Peyer's patch (tissue), 4 donors: ENCODE measurements around the gene CELF3. TPM values are rescaled to one million over a fixed set of nuclear protein-coding genes. Genes with fewer than 3 reads are reported as not detected.

Experiments used
- DNase-seq, 3 donors: peaks; one replicate each; pipeline ENCODE4 v3.0.0-alpha.2; 2017 to 2019
- H3K27ac ChIP-seq, 4 donors: fragments of 200-600 bp; sonication (generic); one replicate each; pipeline ENCODE4 v1.5.1; 2016 to 2019
- H3K27me3 ChIP-seq, 2 donors: fragments of 200-600 bp; sonication (generic); one replicate each; pipeline ENCODE4 v1.5.1; 2019
- H3K36me3 ChIP-seq, 3 donors: fragments of 200-600 bp; sonication (generic); one replicate each; pipeline ENCODE4 v1.5.1; 2016 to 2019
- H3K4me1 ChIP-seq, 4 donors: fragments of 200-600 bp; sonication (generic); one replicate each; pipeline ENCODE4 v1.5.1; 2016 to 2019
- H3K4me3 ChIP-seq, 4 donors: fragments of 200-600 bp; sonication (generic); 1 replicate in 3 of 4; 2 replicates in 1 of 4; pipeline ENCODE4 v1.5.1; 2016 to 2019; ENCODE audit warnings: mild to moderate bottlenecking in 1 of 4
- H3K9me3 ChIP-seq, 4 donors: fragments of 200-600 bp; sonication (generic); one replicate each; pipeline ENCODE4 v1.5.1; 2016 to 2019; ENCODE audit warnings: mild to moderate bottlenecking in 1 of 4
- CTCF ChIP-seq, 6 experiments: fragments of 450-650 bp in 4 of 6; fragments of 200-600 bp in 2 of 6; sonication (generic) in 1 of 6; IDR thresholded peaks; one replicate each; pipeline ENCODE4 v1.5.1; 2017 to 2019; ENCODE audit warnings: antibody characterized with exemption in 6 of 6, mild to moderate bottlenecking in 3 of 6, moderate library complexity in 1 of 6
- POLR2A ChIP-seq, 2 donors: fragments of 450-650 bp; IDR thresholded peaks; one replicate each; pipeline ENCODE4 v1.5.1; 2017; ENCODE audit warnings: antibody characterized with exemption in 2 of 2, mild to moderate bottlenecking in 2 of 2, moderate library complexity in 2 of 2
- small RNA-seq, 2 donors: library from RNA; depleted of rRNA; stranded (forward); fragments of <200 nt; gene quantifications; one replicate each; pipeline ENCODE3, GENCODE V24; 2016
- total RNA-seq, 4 donors: library from RNA; depleted of rRNA; stranded (reverse); fragments of >200 nt; gene quantifications; one replicate each; pipeline ENCODE4 v1.1.0, GENCODE V29; 2016

Gene CELF3
- total RNA-seq, 4 donors from 2014 or later = 2.5 to 7.7 (median 6.1) TPM

- Histone ChIP-seq H3K4me3 (no peak overlapping the region), H3K9me3 (no peaks in the 10 kb centered on the region), H3K4me1 (no peaks in the 10 kb centered on the region), H3K27ac (no peak overlapping the region), H3K27me3 (no peaks in the 10 kb centered on the region), H3K36me3 (peaks cover 0 to 11% (median 0%) of the 10 kb centered on the region in 3 donors)
- no peak for DNase-seq
- no peak for TF ChIP-seq POLR2A (IDR thresholded peaks at IDR 0.05)
- no peak for TF ChIP-seq CTCF (IDR thresholded peaks at IDR 0.05)
Observed at GRCh38 chr1:151653397-151653796, 63.2 kb downstream of the CELF3 start.

Small RNA genes lying within 50 kb of the gene (small RNA-seq; reads per million reads assigned to genes)
- 0 reads per million in 2 donors for gene RNU6-662P

Other genes starting within 250 kb of the CELF3 start
- gene CGN, start 205.4 kb downstream of the CELF3 start, total RNA-seq = 100 to 1,000 TPM in 3 of 4 donors, 10 to 100 TPM in 1; 34.7 to 180 (median 160) TPM
- 10 to 100 TPM; 12.4 to 23.4 (median 19.3) TPM for gene TUFT1, start 176.5 kb downstream of the CELF3 start, total RNA-seq
- gene SNX27, start 104.8 kb downstream of the CELF3 start, total RNA-seq = 10 to 100 TPM; 24.0 to 50.3 (median 35.1) TPM
- not detected for gene RIIAD1, start 4.7 kb upstream of the CELF3 start, total RNA-seq
- gene MRPL9, start 46.7 kb upstream of the CELF3 start, total RNA-seq = 10 to 100 TPM; 31.3 to 92.4 (median 40.1) TPM
- 1 to 10 TPM; 1.2 to 5.0 (median 3.6) TPM for gene TDRKH, start 73.7 kb upstream of the CELF3 start, total RNA-seq
- 1 to 10 TPM in 3 of 4 donors, not detected in 1; 1.0 to 1.3 (median 1.1) TPM for gene LINGO4, start 88.6 kb upstream of the CELF3 start, total RNA-seq
- gene RORC, start 115.0 kb upstream of the CELF3 start, total RNA-seq = 10 to 100 TPM; 10.7 to 70.1 (median 46.0) TPM
- under 1 TPM in 1 of 4 donors, not detected in 3; 0.54 TPM for gene C2CD4D, start 123.0 kb upstream of the CELF3 start, total RNA-seq
- gene THEM5, start 136.9 kb upstream of the CELF3 start, total RNA-seq = not detected
- 10 to 100 TPM in 3 of 4 donors, 1 to 10 TPM in 1; 9.1 to 45.2 (median 14.6) TPM for gene THEM4, start 192.7 kb upstream of the CELF3 start, total RNA-seq